ENCODE measurements around the gene PLAGL1.

- TF ChIP-seq CTCF (conservative IDR thresholded peaks at IDR 0.05; ENCODE audit: low read depth, low read length) (no peak), EZH2 (IDR thresholded peaks at IDR 0.05; ENCODE audit: borderline replicate concordance, low read depth, low read length, poor library complexity, severe bottlenecking) (no peak)
Observed at GRCh38 chr6:144017166-144018094, 9.4 kb upstream of the PLAGL1 start.

All from A673 (cell line).